ENCODE results near the gene GORASP1.

DNA sequence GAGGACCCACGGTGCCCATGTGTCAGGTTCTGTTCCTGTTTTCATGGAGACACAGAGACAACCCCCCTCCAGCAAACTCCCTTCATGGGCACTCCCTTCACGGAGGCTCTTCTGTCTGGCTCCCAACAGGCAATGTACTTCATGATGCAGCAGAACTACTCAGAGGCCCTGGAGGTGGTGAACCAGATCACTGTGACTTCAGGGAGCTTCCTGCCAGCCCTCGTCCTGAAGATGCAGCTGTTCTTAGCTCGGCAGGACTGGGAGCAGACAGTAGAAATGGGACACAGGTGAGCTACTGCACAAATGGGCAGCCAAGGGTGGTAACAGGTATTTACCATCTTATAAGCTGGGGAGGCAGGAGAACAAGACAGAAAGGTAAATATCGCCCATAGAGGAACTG is 7.0 kb upstream of the GORASP1 start:
- TF ChIP-seq, protein P1, sequence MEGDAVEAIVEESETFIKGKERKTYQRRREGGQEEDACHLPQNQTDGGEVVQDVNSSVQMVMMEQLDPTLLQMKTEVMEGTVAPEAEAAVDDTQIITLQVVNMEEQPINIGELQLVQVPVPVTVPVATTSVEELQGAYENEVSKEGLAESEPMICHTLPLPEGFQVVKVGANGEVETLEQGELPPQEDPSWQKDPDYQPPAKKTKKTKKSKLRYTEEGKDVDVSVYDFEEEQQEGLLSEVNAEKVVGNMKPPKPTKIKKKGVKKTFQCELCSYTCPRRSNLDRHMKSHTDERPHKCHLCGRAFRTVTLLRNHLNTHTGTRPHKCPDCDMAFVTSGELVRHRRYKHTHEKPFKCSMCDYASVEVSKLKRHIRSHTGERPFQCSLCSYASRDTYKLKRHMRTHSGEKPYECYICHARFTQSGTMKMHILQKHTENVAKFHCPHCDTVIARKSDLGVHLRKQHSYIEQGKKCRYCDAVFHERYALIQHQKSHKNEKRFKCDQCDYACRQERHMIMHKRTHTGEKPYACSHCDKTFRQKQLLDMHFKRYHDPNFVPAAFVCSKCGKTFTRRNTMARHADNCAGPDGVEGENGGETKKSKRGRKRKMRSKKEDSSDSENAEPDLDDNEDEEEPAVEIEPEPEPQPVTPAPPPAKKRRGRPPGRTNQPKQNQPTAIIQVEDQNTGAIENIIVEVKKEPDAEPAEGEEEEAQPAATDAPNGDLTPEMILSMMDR (IDR thresholded peaks at IDR 0.05) = no peak
- TF ChIP-seq POLR2A (IDR thresholded peaks at IDR 0.05) = no peak

Data from tibial nerve (tissue), 3 donors.